ENCODE measurements around the gene DNAAF3. TPM values are rescaled to one million over a fixed set of nuclear protein-coding genes. Genes with fewer than 3 reads are reported as not detected.

DNAAF3 gene
- total RNA-seq, 2 donors from 2014 or later: 1.6 to 2.4 TPM

DNA sequence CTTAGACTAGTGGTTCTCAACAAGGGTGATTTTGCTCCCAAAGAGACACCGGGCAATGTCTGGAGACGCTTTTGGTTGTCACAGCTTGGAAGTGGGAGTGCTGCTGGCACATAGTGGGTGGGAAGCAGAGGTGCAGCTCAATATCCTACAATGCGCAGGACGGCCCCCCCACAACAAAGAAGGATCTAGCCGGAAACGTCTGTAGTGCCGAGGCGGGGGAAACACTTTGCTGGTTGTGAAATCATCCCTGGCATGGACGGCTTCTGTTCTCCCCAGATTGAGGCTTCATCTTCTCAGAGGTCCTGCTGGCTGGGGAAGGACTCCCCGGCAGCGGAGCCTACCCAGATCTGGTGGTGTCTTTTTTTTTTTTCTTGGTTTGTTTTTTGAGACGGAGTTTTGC is 27.1 kb upstream of the DNAAF3 start:
- TF ChIP-seq, protein P1, sequence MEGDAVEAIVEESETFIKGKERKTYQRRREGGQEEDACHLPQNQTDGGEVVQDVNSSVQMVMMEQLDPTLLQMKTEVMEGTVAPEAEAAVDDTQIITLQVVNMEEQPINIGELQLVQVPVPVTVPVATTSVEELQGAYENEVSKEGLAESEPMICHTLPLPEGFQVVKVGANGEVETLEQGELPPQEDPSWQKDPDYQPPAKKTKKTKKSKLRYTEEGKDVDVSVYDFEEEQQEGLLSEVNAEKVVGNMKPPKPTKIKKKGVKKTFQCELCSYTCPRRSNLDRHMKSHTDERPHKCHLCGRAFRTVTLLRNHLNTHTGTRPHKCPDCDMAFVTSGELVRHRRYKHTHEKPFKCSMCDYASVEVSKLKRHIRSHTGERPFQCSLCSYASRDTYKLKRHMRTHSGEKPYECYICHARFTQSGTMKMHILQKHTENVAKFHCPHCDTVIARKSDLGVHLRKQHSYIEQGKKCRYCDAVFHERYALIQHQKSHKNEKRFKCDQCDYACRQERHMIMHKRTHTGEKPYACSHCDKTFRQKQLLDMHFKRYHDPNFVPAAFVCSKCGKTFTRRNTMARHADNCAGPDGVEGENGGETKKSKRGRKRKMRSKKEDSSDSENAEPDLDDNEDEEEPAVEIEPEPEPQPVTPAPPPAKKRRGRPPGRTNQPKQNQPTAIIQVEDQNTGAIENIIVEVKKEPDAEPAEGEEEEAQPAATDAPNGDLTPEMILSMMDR (IDR thresholded peaks at IDR 0.05): no peak
- Histone ChIP-seq H3K27ac (no peak overlapping the region), H3K4me3 (no peak overlapping the region), H3K9me3 (no peaks in the 10 kb centered on the region), H3K27me3 (no peaks in the 10 kb centered on the region), H3K4me1 (no peaks in the 10 kb centered on the region), H3K36me3 (no peaks in the 10 kb centered on the region), H3K9ac (ENCODE audit: low read depth in 2 of 2, low read length in 2 of 2) (no peak overlapping the region)
- intact Hi-C loops (cut with DNase I): no loop called here
- no peak for DNase-seq

- TF ChIP-seq, protein P1 (IDR thresholded peaks at IDR 0.05): no peak
- intact Hi-C loops (cut with DNase I): no loop called here
- no peaks in the 10 kb centered on the region for H3K9me3 ChIP-seq
- no peak overlapping the region for H3K9ac ChIP-seq (ENCODE audit: low read depth in 2 of 2, low read length in 2 of 2)
- no peak overlapping the region for H3K4me3 ChIP-seq
- no peak for DNase-seq
- H3K4me1 ChIP-seq: no peaks in the 10 kb centered on the region
- H3K36me3 ChIP-seq: no peaks in the 10 kb centered on the region
- H3K27ac ChIP-seq: no peak overlapping the region
- H3K27me3 ChIP-seq: no peaks in the 10 kb centered on the region
Observed at GRCh38 chr19:55189403-55189835, 23.0 kb upstream of the DNAAF3 start.

- H3K36me3 ChIP-seq: no peaks in the 10 kb centered on the region
- no peak overlapping the region for H3K4me3 ChIP-seq
- no peak for DNase-seq
- no peaks in the 10 kb centered on the region for H3K4me1 ChIP-seq
- H3K9ac ChIP-seq (ENCODE audit: low read depth in 2 of 2, low read length in 2 of 2): no peak overlapping the region
- H3K27ac ChIP-seq: no peak overlapping the region
- intact Hi-C loops (cut with DNase I): no loop called here
- no peaks in the 10 kb centered on the region for H3K9me3 ChIP-seq
- no peaks in the 10 kb centered on the region for H3K27me3 ChIP-seq
- TF ChIP-seq, protein P1 (IDR thresholded peaks at IDR 0.05): no peak
Observed at GRCh38 chr19:55188625-55189024, 22.2 kb upstream of the DNAAF3 start.

- no peaks in the 10 kb centered on the region for H3K9me3 ChIP-seq
- peaks cover 7% of the 10 kb centered on the region for H3K27me3 ChIP-seq
- H3K36me3 ChIP-seq: no peaks in the 10 kb centered on the region
- no peaks in the 10 kb centered on the region for H3K4me1 ChIP-seq
- no peak overlapping the region for H3K9ac ChIP-seq (ENCODE audit: low read depth in 2 of 2, low read length in 2 of 2)
- no peak overlapping the region for H3K27ac ChIP-seq
- intact Hi-C loops (cut with DNase I): no loop called here
- H3K4me3 ChIP-seq: no peak overlapping the region
- DNase-seq: no peak
- TF ChIP-seq, protein P1 (IDR thresholded peaks at IDR 0.05): no peak
Observed at GRCh38 chr19:55186080-55186479, 19.7 kb upstream of the DNAAF3 start.

DNA sequence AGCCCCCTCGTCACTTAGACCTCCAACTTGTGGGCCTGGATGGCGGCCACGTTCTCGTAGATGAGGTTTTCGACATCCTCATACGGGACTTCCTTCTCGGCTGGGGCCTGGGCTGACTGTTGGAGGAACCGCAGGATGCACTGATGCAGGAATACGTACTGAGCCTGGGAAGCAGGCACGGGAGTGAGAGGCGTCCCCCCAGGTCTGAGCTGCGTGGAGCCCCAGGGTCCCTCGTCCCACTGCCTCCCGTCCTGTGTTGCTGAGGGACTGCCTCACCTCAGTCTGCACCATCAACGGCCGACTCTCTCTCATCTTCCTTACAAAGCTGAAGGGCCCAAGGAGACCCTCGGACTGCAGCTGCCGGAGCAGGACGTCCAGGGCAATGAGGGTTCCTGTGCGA is 15.3 kb upstream of the DNAAF3 start:
- intact Hi-C loops (cut with DNase I): no loop called here
- DNase-seq: no peak
- H3K27me3 ChIP-seq: peaks cover 23% of the 10 kb centered on the region
- no peak overlapping the region for H3K9ac ChIP-seq (ENCODE audit: low read depth in 2 of 2, low read length in 2 of 2)
- H3K27ac ChIP-seq: no peak overlapping the region
- peaks cover 8% of the 10 kb centered on the region for H3K4me1 ChIP-seq
- TF ChIP-seq, protein P1 (IDR thresholded peaks at IDR 0.05): no peak
- H3K9me3 ChIP-seq: no peaks in the 10 kb centered on the region
- no peak overlapping the region for H3K4me3 ChIP-seq
- H3K36me3 ChIP-seq: no peaks in the 10 kb centered on the region
